HG02763 (cell line): Measurements from ENCODE around the gene NTM.
"Not testable (repeated sequence)": the region's sequence is repeated elsewhere in the genome, so short reads cannot be mapped to it uniquely, and the experiment has no call there.

Experiments used
- ATAC-seq: cut with Tn5 transposase; IDR thresholded peaks from one replicate; pipeline ENCODE4 v1.9.1; 2021; ENCODE audit warnings: mild to moderate bottlenecking, moderate library complexity; ENCODE audit not compliant: unreplicated experiment

Gene NTM

GRCh38 chr11:131418189-131418588 is 47.8 kb downstream of the NTM start:
- ATAC-seq, result no peak

GRCh38 chr11:131421066-131421855 is 50.8 kb downstream of the NTM start:
- ATAC-seq, result no peak

- ATAC-seq, result no peak
Observed at GRCh38 chr11:131422029-131422428, 51.6 kb downstream of the NTM start.

GRCh38 chr11:131422496-131422895 is 52.1 kb downstream of the NTM start:
- no peak for ATAC-seq

- no peak for ATAC-seq
Observed at GRCh38 chr11:131423688-131424087, 53.3 kb downstream of the NTM start.

GRCh38 chr11:131424257-131424876 is 54.0 kb downstream of the NTM start:
- not testable (repeated sequence) for ATAC-seq

GRCh38 chr11:131425285-131425684 is 54.9 kb downstream of the NTM start:
- ATAC-seq, result no peak

- ATAC-seq, result no peak
Observed at GRCh38 chr11:131428853-131429252, 58.4 kb downstream of the NTM start.

GRCh38 chr11:131430473-131431208 is 60.2 kb downstream of the NTM start:
- ATAC-seq, result no peak

- ATAC-seq, result no peak
Observed at GRCh38 chr11:131441051-131441810, 70.8 kb downstream of the NTM start.

GRCh38 chr11:131446590-131447275 is 76.3 kb downstream of the NTM start:
- no peak for ATAC-seq

- no peak for ATAC-seq
Observed at GRCh38 chr11:131447277-131447815, 76.9 kb downstream of the NTM start.

GRCh38 chr11:131447898-131448297 is 77.5 kb downstream of the NTM start:
- no peak for ATAC-seq

- ATAC-seq, result no peak
Observed at GRCh38 chr11:131449036-131450019, 78.9 kb downstream of the NTM start.

- no peak for ATAC-seq
Observed at GRCh38 chr11:131454490-131454889, 84.1 kb downstream of the NTM start.

- ATAC-seq, result no peak
Observed at GRCh38 chr11:131454989-131455388, 84.6 kb downstream of the NTM start.

GRCh38 chr11:131455843-131456704 is 85.7 kb downstream of the NTM start:
- ATAC-seq, result no peak

- ATAC-seq, result no peak
Observed at GRCh38 chr11:131457163-131457562, 86.7 kb downstream of the NTM start.
